Measurements from ENCODE around the gene AGL. TPM values are rescaled to one million over a fixed set of nuclear protein-coding genes. Genes with fewer than 3 reads are reported as not detected.

Gene AGL
- polyA plus RNA-seq, 1 donor: 284 TPM

Other genes with a start within 250 kb of the AGL start
- 107 TPM for gene PALMD, start 204.2 kb upstream of the AGL start, polyA plus RNA-seq (ENCODE audit: insufficient read length)
- gene FRRS1, start 83.7 kb upstream of the AGL start, polyA plus RNA-seq (ENCODE audit: insufficient read length): 3.9 TPM
- gene SLC35A3, start 119.6 kb downstream of the AGL start, polyA plus RNA-seq (ENCODE audit: insufficient read length): 12.1 TPM